Measurements from ENCODE around the gene ZSWIM9.
"Not testable (repeated sequence)": the region's sequence is repeated elsewhere in the genome, so short reads cannot be mapped to it uniquely, and the experiment has no call there.

ZSWIM9 gene

DNA sequence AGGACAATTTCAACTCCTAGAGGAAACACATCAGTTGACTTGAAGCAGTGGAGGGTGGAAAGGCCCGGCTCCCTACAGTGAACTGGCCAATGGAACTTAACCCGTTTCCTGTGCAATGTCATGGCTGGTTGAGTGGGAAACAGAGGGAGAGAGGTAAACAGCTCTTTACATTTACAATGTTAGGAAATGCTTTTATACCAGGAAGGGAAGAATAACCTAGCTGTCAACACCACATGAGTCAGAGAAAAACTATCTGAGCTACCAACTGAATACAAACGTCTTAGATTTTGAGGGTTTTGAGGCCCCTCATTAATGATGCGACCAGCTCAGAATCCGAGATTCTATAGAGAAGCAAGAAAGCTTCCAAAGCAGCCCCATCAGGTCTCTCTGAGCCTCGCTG, 48.5 kb downstream of the ZSWIM9 start:
- no peak for DNase-seq

GRCh38 chr19:48220784-48221183, 50.3 kb downstream of the ZSWIM9 start:
- not testable (repeated sequence) for DNase-seq

DNA sequence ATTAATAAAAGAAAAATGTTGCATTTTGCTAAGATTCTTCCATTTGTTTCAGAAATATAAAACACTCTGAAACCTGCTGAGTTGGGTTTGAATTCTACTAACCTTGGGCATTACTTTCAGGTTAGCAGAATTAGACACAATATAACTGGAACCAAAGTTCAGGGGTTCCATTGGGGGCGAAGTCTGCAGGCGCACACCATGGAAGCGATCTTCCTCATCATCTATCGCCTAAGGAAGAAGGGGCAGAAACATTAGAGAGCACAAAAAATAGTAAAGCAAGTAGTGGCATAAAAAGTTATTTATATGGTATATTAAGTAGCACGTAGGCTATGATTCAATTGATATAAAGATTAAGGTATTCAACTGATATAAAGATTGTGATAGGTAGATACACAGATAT, 51.1 kb downstream of the ZSWIM9 start:
- DNase-seq = no peak

DNA sequence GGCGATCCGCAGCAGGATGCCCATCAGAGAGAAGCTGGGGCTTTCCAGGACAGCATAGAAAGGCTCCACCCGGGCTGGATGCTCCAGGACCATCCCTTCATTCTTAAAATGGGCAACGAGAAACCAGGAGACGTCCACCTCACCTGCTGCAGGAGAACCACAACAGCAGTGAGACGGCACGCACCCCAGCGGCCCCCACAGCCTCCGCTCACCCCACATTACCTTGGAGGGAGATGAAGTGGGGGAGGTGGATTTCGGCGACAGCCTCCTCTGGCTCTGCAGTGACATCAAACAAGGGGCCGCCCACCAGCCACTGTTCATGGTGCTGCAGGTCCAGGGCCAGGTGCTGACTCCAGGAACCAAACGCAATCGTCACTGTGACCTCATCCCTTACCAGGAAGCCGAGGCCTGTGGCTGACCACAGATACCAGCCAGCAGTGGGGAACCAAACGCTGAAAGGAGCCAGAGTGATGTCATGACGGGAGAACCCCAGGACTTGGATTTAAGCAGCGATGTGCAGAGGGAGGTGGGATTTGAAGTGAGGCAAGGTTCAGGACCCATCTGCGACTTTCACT, 60.2 kb downstream of the ZSWIM9 start:
- DNase-seq = no peak

- no peak for DNase-seq
Measured at GRCh38 chr19:48237057-48237456, 66.6 kb downstream of the ZSWIM9 start.

DNA sequence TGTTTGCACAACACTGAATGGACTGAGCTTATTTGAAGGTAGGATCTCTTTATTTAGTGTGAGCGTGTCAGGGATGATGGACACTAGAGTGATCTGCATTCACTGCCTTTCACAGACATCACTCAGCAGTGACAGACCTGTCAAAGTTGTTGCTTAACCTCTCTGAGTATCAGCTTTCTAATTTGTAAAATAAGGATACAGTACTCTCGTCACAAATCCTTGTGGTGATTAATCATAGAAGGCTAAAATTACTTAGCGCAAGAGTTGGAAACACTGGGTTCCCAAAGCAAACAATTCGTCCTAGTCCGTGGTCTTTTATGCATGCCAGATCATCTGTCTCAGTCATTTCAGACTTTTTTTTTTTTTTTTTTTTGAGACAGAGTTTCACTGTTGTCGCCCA, 68.6 kb downstream of the ZSWIM9 start:
- DNase-seq = no peak

GRCh38 chr19:48239582-48240141, 69.2 kb downstream of the ZSWIM9 start:
- DNase-seq = no peak

DNA sequence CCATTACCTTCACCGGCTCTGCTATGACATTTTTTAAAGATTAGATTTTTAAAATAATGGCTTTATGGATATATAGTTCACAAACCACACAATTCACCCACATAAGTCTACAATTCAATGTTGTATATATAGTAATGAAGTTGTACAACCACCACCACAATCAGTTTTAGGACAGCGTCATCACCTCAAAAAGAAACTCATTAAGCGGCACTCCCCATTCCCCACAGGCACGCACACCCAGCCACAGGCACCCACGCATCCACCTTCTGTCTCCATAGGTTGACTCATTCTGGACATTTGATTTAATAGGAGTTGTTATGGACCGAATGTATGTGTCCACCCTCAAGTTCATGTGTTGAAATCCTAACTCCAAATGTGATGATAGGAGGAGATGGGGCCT, 71.3 kb downstream of the ZSWIM9 start:
- DNase-seq = not testable (repeated sequence)

DNA sequence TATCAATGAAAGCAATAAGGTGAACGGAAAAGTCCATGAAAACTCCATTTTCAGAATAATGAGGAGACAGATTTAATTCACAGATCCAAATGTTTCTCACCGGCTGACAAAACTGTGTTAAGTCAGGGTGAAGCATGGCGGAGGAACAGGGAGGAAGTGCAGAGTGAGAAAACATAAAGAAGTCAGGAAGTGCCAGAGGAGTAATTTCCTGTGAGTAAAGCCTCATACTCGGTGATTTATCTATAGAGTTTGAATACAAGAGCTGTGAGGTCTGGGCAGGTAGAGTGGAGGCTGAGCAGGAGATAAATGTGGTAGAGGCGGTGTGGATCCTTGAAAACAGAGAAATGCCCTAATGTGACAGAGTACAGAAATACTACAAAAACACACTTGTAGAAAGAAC, 73.8 kb downstream of the ZSWIM9 start:
- DNase-seq = peak in 1 of 4 experiments; percentile 20

- no peak for DNase-seq
Measured at GRCh38 chr19:48246101-48246500, 75.6 kb downstream of the ZSWIM9 start.

DNA sequence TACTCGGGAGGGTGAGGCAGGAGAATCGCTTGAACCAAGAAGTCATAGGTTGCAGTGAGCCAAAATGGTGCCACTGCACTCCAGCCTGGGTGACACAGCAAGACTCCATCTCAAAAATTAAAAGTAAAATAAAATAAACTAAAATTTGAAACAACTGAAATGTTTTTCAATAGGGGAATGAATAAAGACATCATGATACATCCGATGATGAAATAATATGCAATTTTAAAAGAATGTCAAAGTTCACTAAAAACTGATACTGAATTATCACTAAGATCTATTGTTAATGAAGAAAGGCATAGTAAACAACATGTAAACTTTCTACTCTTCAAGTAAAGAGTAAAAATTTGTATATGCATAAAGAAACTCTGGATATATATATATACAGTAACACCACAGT, 76.7 kb downstream of the ZSWIM9 start:
- no peak for DNase-seq

Measured in activated CD4-positive, CD25-positive, alpha-beta regulatory T cell (primary cell).